RWPE1 (cell line): ENCODE data around the gene ZMYND15.
A peak's percentile ranks its signal among the peaks of the same experiment; 100 is the strongest.

Source experiments
- CTCF ChIA-PET: fragments of 350-600 bp; sonication (Branson Sonifier 250); formaldehyde crosslinking; extraction: SDS; loops from one replicate; lab custom pipeline; 2021; lab: Yijun Ruan, JAX
- POLR2A ChIA-PET: fragments of 400-600 bp; formaldehyde crosslinking; extraction: SDS; loops from one replicate; lab custom pipeline; 2020; ENCODE audit warnings: antibody characterized with exemption; ENCODE audit not compliant: low non-redundant PET; lab: Yijun Ruan, JAX
- DNase-seq: peaks from one replicate; pipeline ENCODE4 v3.0.0; 2012; ENCODE audit warnings: low spot score
- H3K27ac ChIP-seq: fragments of 450-650 bp; 2 replicates; pipeline ENCODE4 v1.5.1; 2017
- TF ChIP-seq, protein P1 (sequence below): fragments of 450-650 bp; conservative IDR thresholded peaks from 2 replicates; pipeline ENCODE4 v1.5.1; 2017; ENCODE audit warnings: low read depth, mild to moderate bottlenecking

Gene ZMYND15

GRCh38 chr17:4735876-4736651 lies 3.6 kb upstream of the ZMYND15 start:
- no peak for DNase-seq
- ChIA-PET POLR2A (no interaction called here), CTCF (interaction anchor here (0.6 to 1.4 kb wide), 4 partner anchors 27 to 144 kb away, joined by 3 to 5 read pairs (median 4); no protein-coding TSS in a partner anchor)
- no peak overlapping the region for H3K27ac ChIP-seq
- TF ChIP-seq, protein P1, sequence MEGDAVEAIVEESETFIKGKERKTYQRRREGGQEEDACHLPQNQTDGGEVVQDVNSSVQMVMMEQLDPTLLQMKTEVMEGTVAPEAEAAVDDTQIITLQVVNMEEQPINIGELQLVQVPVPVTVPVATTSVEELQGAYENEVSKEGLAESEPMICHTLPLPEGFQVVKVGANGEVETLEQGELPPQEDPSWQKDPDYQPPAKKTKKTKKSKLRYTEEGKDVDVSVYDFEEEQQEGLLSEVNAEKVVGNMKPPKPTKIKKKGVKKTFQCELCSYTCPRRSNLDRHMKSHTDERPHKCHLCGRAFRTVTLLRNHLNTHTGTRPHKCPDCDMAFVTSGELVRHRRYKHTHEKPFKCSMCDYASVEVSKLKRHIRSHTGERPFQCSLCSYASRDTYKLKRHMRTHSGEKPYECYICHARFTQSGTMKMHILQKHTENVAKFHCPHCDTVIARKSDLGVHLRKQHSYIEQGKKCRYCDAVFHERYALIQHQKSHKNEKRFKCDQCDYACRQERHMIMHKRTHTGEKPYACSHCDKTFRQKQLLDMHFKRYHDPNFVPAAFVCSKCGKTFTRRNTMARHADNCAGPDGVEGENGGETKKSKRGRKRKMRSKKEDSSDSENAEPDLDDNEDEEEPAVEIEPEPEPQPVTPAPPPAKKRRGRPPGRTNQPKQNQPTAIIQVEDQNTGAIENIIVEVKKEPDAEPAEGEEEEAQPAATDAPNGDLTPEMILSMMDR, result no peak

- CTCF ChIA-PET, result interaction anchor here (0.9 to 1.1 kb wide), 3 partner anchors 26 to 52 kb away, joined by 3 to 4 read pairs (median 3); partner anchors contain the start of gene ARRB2
- TF ChIP-seq, protein P1, result no peak
- POLR2A ChIA-PET, result interaction anchor here (0.6 kb wide), 1 partner anchor 28 kb away, joined by 3 read pairs; no protein-coding TSS in a partner anchor
- H3K27ac ChIP-seq, result no peak overlapping the region
- DNase-seq, result peak; percentile 46
Measured at GRCh38 chr17:4738136-4739121, 1.2 kb upstream of the ZMYND15 start.

DNA sequence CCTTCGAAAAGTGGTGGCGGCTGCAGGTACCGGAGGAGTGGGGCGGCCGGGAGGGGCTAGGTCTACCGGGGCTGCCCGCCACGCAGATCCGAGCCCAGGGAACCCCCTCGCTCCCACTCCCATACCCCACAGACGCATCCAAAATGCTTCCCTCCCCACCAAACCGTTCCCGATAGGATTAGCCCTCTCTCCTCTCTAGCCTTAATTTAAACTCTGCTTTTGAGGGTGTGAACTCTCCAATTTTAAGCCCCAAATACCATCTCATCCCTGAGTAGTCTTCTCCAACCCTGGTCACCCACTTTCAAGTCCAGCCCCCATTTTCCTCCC lies 355 bp downstream of the ZMYND15 start:
- TF ChIP-seq, protein P1, result no peak
- ChIA-PET CTCF (no interaction called here), POLR2A (interaction anchor here (0.6 kb wide), 1 partner anchor 16 kb away, joined by 17 read pairs; no protein-coding TSS in a partner anchor)
- no peak overlapping the region for H3K27ac ChIP-seq
- no peak for DNase-seq

GRCh38 chr17:4740584-4740983 lies 951 bp downstream of the ZMYND15 start:
- no peak for DNase-seq
- TF ChIP-seq, protein P1, result no peak
- CTCF ChIA-PET, result interaction anchor here (1.1 kb wide), 1 partner anchor 9 kb away, joined by 3 read pairs; no protein-coding TSS in a partner anchor
- POLR2A ChIA-PET, result interaction anchor here (0.6 kb wide), 1 partner anchor 16 kb away, joined by 17 read pairs; no protein-coding TSS in a partner anchor
- no peak overlapping the region for H3K27ac ChIP-seq

GRCh38 chr17:4741544-4741943 lies 1.9 kb downstream of the ZMYND15 start:
- CTCF ChIA-PET, result interaction anchor here (1.1 to 1.2 kb wide), 2 partner anchors 10 to 48 kb away, joined by 3 read pairs; no protein-coding TSS in a partner anchor
- TF ChIP-seq, protein P1, result no peak

DNA sequence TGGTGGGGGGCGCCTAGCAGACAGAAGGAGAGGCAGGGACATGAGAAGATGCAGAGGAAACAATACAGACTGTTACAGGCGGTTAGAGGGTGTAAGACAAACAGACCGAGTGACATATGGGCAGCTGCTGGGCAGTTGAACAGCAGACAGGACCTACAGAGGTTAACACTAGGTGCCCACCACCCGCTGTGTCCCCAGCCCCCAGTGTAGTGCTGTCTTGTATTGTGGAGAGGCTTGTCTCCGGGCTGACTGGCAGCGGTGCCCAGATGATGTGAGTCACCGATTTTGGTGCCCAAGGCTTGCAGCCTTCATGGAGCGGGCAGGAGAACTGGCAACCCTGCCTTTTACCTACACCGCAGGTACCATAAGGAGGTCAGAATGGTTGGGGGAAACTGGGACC lies 2.5 kb downstream of the ZMYND15 start:
- DNase-seq, result no peak
- CTCF ChIA-PET, result interaction anchor here (1.2 kb wide), 1 partner anchor 47 kb away, joined by 3 read pairs; no protein-coding TSS in a partner anchor
- POLR2A ChIA-PET, result no interaction called here
- TF ChIP-seq, protein P1, result no peak
- H3K27ac ChIP-seq, result no peak overlapping the region

More at GRCh38 chr17:4741544-4741943, 1.9 kb downstream of the ZMYND15 start:
- no peak overlapping the region for H3K27ac ChIP-seq
- DNase-seq, result no peak
- POLR2A ChIA-PET, result interaction anchor here (0.6 kb wide), 1 partner anchor 160 kb away, joined by 6 read pairs; no protein-coding TSS in a partner anchor
